HG02588 (cell line): ENCODE results near the gene NINJ2.

Experiments used
- ATAC-seq: cut with Tn5 transposase; IDR thresholded peaks from one replicate; pipeline ENCODE4 v1.9.1; 2021; ENCODE audit warnings: mild to moderate bottlenecking, moderate library complexity; ENCODE audit not compliant: unreplicated experiment

NINJ2 gene

GRCh38 chr12:571795-572531 lies 91.3 kb downstream of the NINJ2 start:
- no peak for ATAC-seq

- ATAC-seq = no peak
Observed at GRCh38 chr12:570921-571794, 92.1 kb downstream of the NINJ2 start.

GRCh38 chr12:570435-570920 lies 92.8 kb downstream of the NINJ2 start:
- no peak for ATAC-seq

- ATAC-seq = no peak
Observed at GRCh38 chr12:569803-570434, 93.3 kb downstream of the NINJ2 start.

GRCh38 chr12:569091-569676 lies 94.1 kb downstream of the NINJ2 start:
- no peak for ATAC-seq

- ATAC-seq = no peak
Observed at GRCh38 chr12:568486-568885, 94.8 kb downstream of the NINJ2 start.

GRCh38 chr12:565589-566105 lies 97.6 kb downstream of the NINJ2 start:
- no peak for ATAC-seq

- ATAC-seq = no peak
Observed at GRCh38 chr12:565161-565560, 98.1 kb downstream of the NINJ2 start.

- ATAC-seq = no peak
Observed at GRCh38 chr12:563787-564298, 99.4 kb downstream of the NINJ2 start.

GRCh38 chr12:563250-563781 lies 99.9 kb downstream of the NINJ2 start:
- no peak for ATAC-seq

- ATAC-seq = no peak
Observed at GRCh38 chr12:562634-563033, 100.6 kb downstream of the NINJ2 start.

- no peak for ATAC-seq
Observed at GRCh38 chr12:561908-562593, 101.2 kb downstream of the NINJ2 start.

- no peak for ATAC-seq
Observed at GRCh38 chr12:561391-561705, 101.9 kb downstream of the NINJ2 start.

GRCh38 chr12:560691-561390 lies 102.4 kb downstream of the NINJ2 start:
- ATAC-seq = no peak

GRCh38 chr12:559906-560455 lies 103.3 kb downstream of the NINJ2 start:
- no peak for ATAC-seq

GRCh38 chr12:559208-559905 lies 103.9 kb downstream of the NINJ2 start:
- ATAC-seq = no peak

- no peak for ATAC-seq
Observed at GRCh38 chr12:558580-558979, 104.7 kb downstream of the NINJ2 start.

- no peak for ATAC-seq
Observed at GRCh38 chr12:556498-556897, 106.7 kb downstream of the NINJ2 start.

- no peak for ATAC-seq
Observed at GRCh38 chr12:554001-554285, 109.3 kb downstream of the NINJ2 start.
